Activated T-helper 1 cell treated with Interleukin-2 at 50 U/mL for 16 hours (primary cell): Measurements from ENCODE around the gene ART4.
A peak's percentile ranks its signal among the peaks of the same experiment; 100 is the strongest.

Experiments
- DNase-seq: peaks from one replicate; pipeline ENCODE4 v3.0.0-alpha.2; 2020; ENCODE audit warnings: low read depth

Gene ART4

GRCh38 chr12:14850929-14851663 lies 7.8 kb upstream of the ART4 start:
- no peak for DNase-seq

- no peak for DNase-seq
Measured at GRCh38 chr12:14849661-14850060, 6.3 kb upstream of the ART4 start.

GRCh38 chr12:14846876-14847580 lies 3.7 kb upstream of the ART4 start:
- no peak for DNase-seq

- no peak for DNase-seq
Measured at GRCh38 chr12:14846042-14846587, 2.8 kb upstream of the ART4 start.

GRCh38 chr12:14845350-14845750 lies 2.0 kb upstream of the ART4 start:
- peak; percentile 5 for DNase-seq

GRCh38 chr12:14844401-14844800 lies 1.1 kb upstream of the ART4 start:
- DNase-seq = no peak

GRCh38 chr12:14842315-14842714 lies 1.0 kb downstream of the ART4 start:
- no peak for DNase-seq

- no peak for DNase-seq
Measured at GRCh38 chr12:14841761-14842160, 1.6 kb downstream of the ART4 start.

- no peak for DNase-seq
Measured at GRCh38 chr12:14840616-14841015, 2.7 kb downstream of the ART4 start.

GRCh38 chr12:14839262-14839661 lies 4.1 kb downstream of the ART4 start:
- no peak for DNase-seq

GRCh38 chr12:14836336-14837210 lies 6.8 kb downstream of the ART4 start:
- DNase-seq = no peak

GRCh38 chr12:14834509-14834908 lies 8.8 kb downstream of the ART4 start:
- no peak for DNase-seq

- no peak for DNase-seq
Measured at GRCh38 chr12:14833952-14834351, 9.4 kb downstream of the ART4 start.

- no peak for DNase-seq
Measured at GRCh38 chr12:14833336-14833735, 10.0 kb downstream of the ART4 start.

- no peak for DNase-seq
Measured at GRCh38 chr12:14828892-14829291, 14.4 kb downstream of the ART4 start.

- no peak for DNase-seq
Measured at GRCh38 chr12:14827043-14827442, 16.3 kb downstream of the ART4 start.

- no peak for DNase-seq
Measured at GRCh38 chr12:14826491-14826890, 16.8 kb downstream of the ART4 start.

GRCh38 chr12:14825256-14825655 lies 18.1 kb downstream of the ART4 start:
- no peak for DNase-seq

- no peak for DNase-seq
Measured at GRCh38 chr12:14824012-14824634, 19.2 kb downstream of the ART4 start.

- DNase-seq = no peak
Measured at GRCh38 chr12:14814014-14814413, 29.3 kb downstream of the ART4 start, which contains the start of gene SMCO3. TSS of gene SMCO3 (minus strand) at chr12:14814182. CDS start at chr12:14806680, 7,502 bp downstream.

- DNase-seq = no peak
Measured at GRCh38 chr12:14811486-14811885, 31.8 kb downstream of the ART4 start.

GRCh38 chr12:14810953-14811483 lies 32.3 kb downstream of the ART4 start:
- DNase-seq = no peak
